C4-2B (cell line): Measurements from ENCODE around the gene POU5F1.

Experiments used
- ZFX ChIP-seq: fragments of 450-650 bp; IDR thresholded peaks from 2 replicates; pipeline ENCODE4 v1.6.1; 2017
- TF ChIP-seq, protein P1 (sequence below): fragments of 450-650 bp; conservative IDR thresholded peaks from 2 replicates; pipeline ENCODE4 v1.5.1; 2017; ENCODE audit warnings: mild to moderate bottlenecking

DNA sequence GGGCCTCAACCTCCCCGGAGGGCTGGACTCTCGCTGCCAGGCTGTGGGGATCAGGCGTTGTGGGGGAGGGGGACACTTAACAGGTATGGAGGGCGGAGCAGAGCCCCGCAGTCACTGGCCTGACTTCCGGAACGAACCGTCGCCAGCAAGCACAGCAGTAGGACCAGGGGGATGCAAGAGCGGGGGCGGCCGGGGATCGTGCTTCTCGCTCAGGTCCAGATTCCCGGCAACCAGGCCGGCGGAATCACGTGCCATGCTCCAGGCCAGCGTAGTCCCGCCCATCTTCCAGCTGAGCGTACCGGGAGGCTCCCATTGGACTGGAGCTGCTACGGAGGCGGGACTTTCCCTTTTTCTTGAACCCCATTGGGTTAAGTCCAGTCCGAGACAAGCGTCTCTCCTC is 10.0 kb upstream of the POU5F1 start:
- TF ChIP-seq, protein P1, sequence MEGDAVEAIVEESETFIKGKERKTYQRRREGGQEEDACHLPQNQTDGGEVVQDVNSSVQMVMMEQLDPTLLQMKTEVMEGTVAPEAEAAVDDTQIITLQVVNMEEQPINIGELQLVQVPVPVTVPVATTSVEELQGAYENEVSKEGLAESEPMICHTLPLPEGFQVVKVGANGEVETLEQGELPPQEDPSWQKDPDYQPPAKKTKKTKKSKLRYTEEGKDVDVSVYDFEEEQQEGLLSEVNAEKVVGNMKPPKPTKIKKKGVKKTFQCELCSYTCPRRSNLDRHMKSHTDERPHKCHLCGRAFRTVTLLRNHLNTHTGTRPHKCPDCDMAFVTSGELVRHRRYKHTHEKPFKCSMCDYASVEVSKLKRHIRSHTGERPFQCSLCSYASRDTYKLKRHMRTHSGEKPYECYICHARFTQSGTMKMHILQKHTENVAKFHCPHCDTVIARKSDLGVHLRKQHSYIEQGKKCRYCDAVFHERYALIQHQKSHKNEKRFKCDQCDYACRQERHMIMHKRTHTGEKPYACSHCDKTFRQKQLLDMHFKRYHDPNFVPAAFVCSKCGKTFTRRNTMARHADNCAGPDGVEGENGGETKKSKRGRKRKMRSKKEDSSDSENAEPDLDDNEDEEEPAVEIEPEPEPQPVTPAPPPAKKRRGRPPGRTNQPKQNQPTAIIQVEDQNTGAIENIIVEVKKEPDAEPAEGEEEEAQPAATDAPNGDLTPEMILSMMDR, result no peak
- no peak for TF ChIP-seq ZFX
